OCI-LY7 (cell line): ENCODE data around the gene ATAD3B. TPM values are rescaled to one million over a fixed set of nuclear protein-coding genes. Genes with fewer than 3 reads are reported as not detected.

Source experiments
- BruUV-seq: library from RNA; stranded (reverse); fragments of 400-500 nt; replicated peaks from 2 replicates; lab custom pipeline; 2021; lab: Mats Ljungman, UMichigan
- CTCF ChIA-PET: fragments of 300-600 bp; sonication (Branson Sonifier 250); formaldehyde crosslinking; loops from one replicate; lab custom pipeline; 2022; ENCODE audit warnings: antibody characterized with exemption; ENCODE audit not compliant: unreplicated experiment; lab: Charles Lee
- POLR2A ChIA-PET: fragments of 300-600 bp; sonication (Branson Sonifier 250); formaldehyde crosslinking; loops from one replicate; lab custom pipeline; 2022; ENCODE audit warnings: antibody characterized with exemption; lab: Charles Lee
- DNase-seq: peaks from one replicate; pipeline ENCODE4 v3.0.0-alpha.2; 2015; ENCODE audit warnings: low spot score
- H2AFZ ChIP-seq: fragments of 200-600 bp; sonication (generic), shearing (Covaris generic); 2 replicates; pipeline ENCODE4 v1.6.1; 2014; ENCODE audit warnings: mild to moderate bottlenecking, antibody characterized with exemption, low read length, moderate library complexity
- H3K27ac ChIP-seq: fragments of 200-600 bp; sonication (generic); 2 replicates; pipeline ENCODE4 v1.5.1; 2014; ENCODE audit warnings: mixed run types, low read depth, mild to moderate bottlenecking, moderate library complexity, low read length, inconsistent platforms; ENCODE audit not compliant: poor library complexity, severe bottlenecking
- H3K36me3 ChIP-seq: fragments of 200-600 bp; sonication (generic); 2 replicates; pipeline ENCODE4 v1.6.1; 2014; ENCODE audit warnings: mild to moderate bottlenecking, antibody characterized with exemption, low read length, moderate library complexity, mixed read lengths; ENCODE audit not compliant: insufficient read depth
- H3K4me1 ChIP-seq: fragments of 200-600 bp; sonication (generic); 2 replicates; pipeline ENCODE4 v1.5.1; 2014; ENCODE audit warnings: mild to moderate bottlenecking, low read length; ENCODE audit not compliant: insufficient read depth, poor library complexity, severe bottlenecking
- H3K4me2 ChIP-seq: fragments of 200-600 bp; sonication (generic); 2 replicates; pipeline ENCODE4 v1.6.1; 2014; ENCODE audit warnings: mild to moderate bottlenecking, low read length
- H3K4me3 ChIP-seq: fragments of 200-600 bp; sonication (generic); 2 replicates; pipeline ENCODE4 v1.5.1; 2014; ENCODE audit warnings: mild to moderate bottlenecking, low read depth, low read length; ENCODE audit not compliant: poor library complexity, severe bottlenecking
- H3K79me2 ChIP-seq: fragments of 200-600 bp; sonication (generic); 2 replicates; pipeline ENCODE4 v1.6.1; 2016; ENCODE audit warnings: low read depth, mild to moderate bottlenecking, low read length, moderate library complexity, mixed read lengths; ENCODE audit not compliant: insufficient read depth
- H3K9me2 ChIP-seq: fragments of 200-600 bp; sonication (generic); 2 replicates; pipeline ENCODE4 v1.6.1; 2016; ENCODE audit warnings: mild to moderate bottlenecking, low read length, mixed read lengths; ENCODE audit not compliant: insufficient read depth
- H3K9me3 ChIP-seq: fragments of 200-600 bp; sonication (generic); 2 replicates; pipeline ENCODE4 v1.6.1; 2014; ENCODE audit warnings: mild to moderate bottlenecking, mixed run types, low read length, mixed read lengths
- H4K20me1 ChIP-seq: fragments of 200-600 bp; sonication (generic); 2 replicates; pipeline ENCODE4 v1.6.1; 2014; ENCODE audit warnings: mild to moderate bottlenecking, antibody characterized with exemption, low read length, moderate library complexity, mixed read lengths; ENCODE audit not compliant: insufficient read depth
- CTCF ChIP-seq: fragments of 200-600 bp; sonication (generic); conservative IDR thresholded peaks from 2 replicates; pipeline ENCODE4 v1.5.1; 2014; ENCODE audit warnings: mild to moderate bottlenecking, antibody characterized with exemption, low read length, moderate library complexity, mixed read lengths
- EZH2phosphoT487 ChIP-seq: fragments of 200-600 bp; sonication (generic); IDR thresholded peaks from 2 replicates; pipeline ENCODE4 v1.6.1; 2018; ENCODE audit warnings: low read depth, borderline replicate concordance, mild to moderate bottlenecking, mixed run types, antibody characterized with exemption, low read length, moderate library complexity, mixed read lengths
- intact Hi-C: fragments of 100-400 bp; cut with micrococcal nuclease; formaldehyde crosslinking; loops from one replicate; pipeline ENCODE4 v1.10.0; 2022; ENCODE audit not compliant: unreplicated experiment
- total RNA-seq, 2 experiments: library from RNA; depleted of rRNA in 1 of 2; stranded (reverse); fragments of >200 nt in 1 of 2; shearing (Covaris generic) in 1 of 2; gene quantifications; 2 replicates each; pipeline ENCODE4 v1.2.3, GENCODE V29; 2014 to 2022

The ATAD3B gene
- total RNA-seq, 2 experiments from 2014 or later: 54.9 to 62.4 TPM

DNA sequence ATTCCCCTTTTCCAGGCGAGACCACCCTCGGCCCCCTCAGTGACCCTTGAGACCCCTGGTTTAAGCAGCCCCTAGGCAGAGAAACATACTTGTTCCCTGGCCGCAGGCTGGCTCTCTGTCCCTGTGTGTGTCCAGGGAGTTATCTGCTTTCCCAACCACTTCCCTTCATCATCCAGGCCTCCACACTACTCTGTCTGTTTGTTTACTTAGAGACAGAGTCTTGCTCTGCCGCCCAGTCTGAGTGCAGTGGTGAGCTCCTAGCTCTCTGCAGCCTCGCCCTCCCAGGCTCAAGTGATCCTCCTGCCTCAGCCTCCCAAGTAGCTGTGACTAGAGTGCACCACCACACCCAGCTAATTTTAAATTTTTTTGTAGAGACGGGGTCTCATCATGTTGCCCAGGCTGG is 41.9 kb upstream of the ATAD3B start:
- Histone ChIP-seq H3K4me1 (no peaks in the 10 kb centered on the region), H3K36me3 (no peaks in the 10 kb centered on the region), H3K4me2 (no peak overlapping the region), H3K9me2 (no peaks in the 10 kb centered on the region), H3K79me2 (no peaks in the 10 kb centered on the region), H4K20me1 (no peaks in the 10 kb centered on the region), H2AFZ (no peak overlapping the region), H3K9me3 (no peaks in the 10 kb centered on the region), H3K4me3 (no peak overlapping the region), H3K27ac (no peak overlapping the region)
- intact Hi-C loops: no loop called here
- no peak for DNase-seq
- ChIA-PET POLR2A (no interaction called here), CTCF (no interaction called here)
- BruUV-seq: no TSS peak
- TF ChIP-seq CTCF (no peak), EZH2phosphoT487 (no peak)

GRCh38 chr1:1430114-1430982 is 41.2 kb upstream of the ATAD3B start:
- ChIA-PET POLR2A (no interaction called here), CTCF (no interaction called here)
- Histone ChIP-seq H3K9me3 (no peaks in the 10 kb centered on the region), H4K20me1 (no peaks in the 10 kb centered on the region), H2AFZ (no peak overlapping the region), H3K79me2 (no peaks in the 10 kb centered on the region), H3K9me2 (no peaks in the 10 kb centered on the region), H3K27ac (no peak overlapping the region), H3K4me1 (no peaks in the 10 kb centered on the region), H3K36me3 (no peaks in the 10 kb centered on the region), H3K4me2 (no peak overlapping the region), H3K4me3 (no peak overlapping the region)
- intact Hi-C loops: no loop called here
- BruUV-seq: no TSS peak
- DNase-seq: no peak
- TF ChIP-seq CTCF (no peak), EZH2phosphoT487 (no peak)
